Hepatocyte (in vitro differentiated cells): ENCODE results near the gene CYP1B1. TPM values are rescaled to one million over a fixed set of nuclear protein-coding genes. Genes with fewer than 3 reads are reported as not detected.

Experiments used
- DNase-seq: peaks from one replicate; pipeline ENCODE4 v3.0.0-alpha.2; 2016; ENCODE audit warnings: low spot score
- H2AFZ ChIP-seq: fragments of 200-600 bp; sonication (generic); 2 replicates; pipeline ENCODE4 v1.6.0; 2016; ENCODE audit warnings: antibody characterized with exemption, mild to moderate bottlenecking
- H3K27ac ChIP-seq: fragments of 200-600 bp; sonication (generic); 2 replicates; pipeline ENCODE4 v1.5.1; 2016; ENCODE audit warnings: mild to moderate bottlenecking
- H3K27me3 ChIP-seq: fragments of 200-600 bp; sonication (generic); 2 replicates; pipeline ENCODE4 v1.6.1; 2016
- H3K36me3 ChIP-seq: fragments of 200-600 bp; sonication (generic); replicated peaks from 2 replicates; pipeline ENCODE4 v1.5.1; 2016; ENCODE audit warnings: low read depth; ENCODE audit not compliant: insufficient read depth
- H3K4me1 ChIP-seq: fragments of 200-600 bp; sonication (generic); 2 replicates; pipeline ENCODE4 v1.5.1; 2016; ENCODE audit warnings: mild to moderate bottlenecking, moderate library complexity; ENCODE audit not compliant: insufficient read depth
- H3K4me2 ChIP-seq: fragments of 200-600 bp; sonication (generic); 2 replicates; pipeline ENCODE4 v1.6.0; 2016
- H3K4me3 ChIP-seq: fragments of 200-600 bp; sonication (generic); 2 replicates; pipeline ENCODE4 v1.5.1; 2016; ENCODE audit warnings: mild to moderate bottlenecking
- H3K79me2 ChIP-seq: fragments of 200-600 bp; sonication (generic); 2 replicates; pipeline ENCODE4 v1.6.0; 2017; ENCODE audit warnings: mild to moderate bottlenecking
- H3K9me2 ChIP-seq: fragments of 200-600 bp; sonication (generic); replicated peaks from 2 replicates; pipeline ENCODE4 v1.6.0; 2017; ENCODE audit warnings: mild to moderate bottlenecking; ENCODE audit not compliant: insufficient read depth
- H3K9me3 ChIP-seq: fragments of 200-600 bp; sonication (generic); 2 replicates; pipeline ENCODE4 v1.5.1; 2016; ENCODE audit warnings: low read depth, mild to moderate bottlenecking
- H4K20me1 ChIP-seq: fragments of 200-600 bp; sonication (generic); 2 replicates; pipeline ENCODE4 v1.6.0; 2016; ENCODE audit warnings: mild to moderate bottlenecking; ENCODE audit not compliant: insufficient read depth, poor library complexity, severe bottlenecking
- CTCF ChIP-seq: fragments of 200-600 bp; sonication (generic); IDR thresholded peaks from 2 replicates; pipeline ENCODE4 v1.5.1; 2016; ENCODE audit warnings: antibody characterized with exemption, mild to moderate bottlenecking; ENCODE audit not compliant: poor library complexity
- EZH2 ChIP-seq: fragments of 200-600 bp; sonication (generic); IDR thresholded peaks from 2 replicates; pipeline ENCODE4 v1.6.1; 2016; ENCODE audit warnings: antibody characterized with exemption, mild to moderate bottlenecking, borderline replicate concordance
- EZH2phosphoT487 ChIP-seq: fragments of 200-600 bp; sonication (generic); IDR thresholded peaks from one replicate; pipeline ENCODE4 v1.6.1; 2018; ENCODE audit warnings: antibody characterized with exemption, mild to moderate bottlenecking, low read depth, moderate library complexity; ENCODE audit not compliant: unreplicated experiment, severe bottlenecking
- WGBS: methylation state at CpG from one replicate; pipeline ENCODE4 v1.1.6; 2016; ENCODE audit warnings: low lambda C conversion rate; ENCODE audit errors: missing lambda C conversion rate; 5-methylcytosine and 5-hydroxymethylcytosine counted together
- polyA plus RNA-seq: library from polyadenylated mRNA; unstranded; fragments of >200 nt; fragmentation: Nextera tagmentation; extraction: Ambion mirVana; gene quantifications from 2 replicates; pipeline ENCODE4 v1.2.1, GENCODE V29; 2016
- total RNA-seq: library from RNA; depleted of rRNA; stranded (reverse); fragments of >200 nt; gene quantifications from 2 replicates; pipeline ENCODE4 v1.2.3, GENCODE V29; 2014

CYP1B1 gene
- total and polyA plus RNA-seq, 2 experiments from 2014 or later = 23.2 to 38.5 TPM

GRCh38 chr2:38030635-38031355 is 45.2 kb downstream of the CYP1B1 start:
- no peak overlapping the region for H2AFZ ChIP-seq
- no peaks in the 10 kb centered on the region for H3K9me3 ChIP-seq
- H3K36me3 ChIP-seq = no peaks in the 10 kb centered on the region
- H3K4me3 ChIP-seq = no peak overlapping the region
- no peak overlapping the region for H3K4me2 ChIP-seq
- TF ChIP-seq EZH2phosphoT487 = no peak
- TF ChIP-seq CTCF = no peak
- TF ChIP-seq EZH2 = no peak
- no peaks in the 10 kb centered on the region for H3K27me3 ChIP-seq
- WGBS = 92% methylated on average over 1 of the region's 1 CpG
- no peaks in the 10 kb centered on the region for H3K9me2 ChIP-seq
- H3K27ac ChIP-seq = no peak overlapping the region
- H3K4me1 ChIP-seq = no peaks in the 10 kb centered on the region
- DNase-seq = no peak
- no peaks in the 10 kb centered on the region for H4K20me1 ChIP-seq
- no peaks in the 10 kb centered on the region for H3K79me2 ChIP-seq

GRCh38 chr2:38029512-38029911 is 46.4 kb downstream of the CYP1B1 start:
- no peak for TF ChIP-seq EZH2phosphoT487
- TF ChIP-seq CTCF = no peak
- TF ChIP-seq EZH2 = no peak
- H3K79me2 ChIP-seq = no peaks in the 10 kb centered on the region
- H4K20me1 ChIP-seq = no peaks in the 10 kb centered on the region
- no peaks in the 10 kb centered on the region for H3K9me2 ChIP-seq
- H3K4me2 ChIP-seq = no peak overlapping the region
- H3K4me3 ChIP-seq = no peak overlapping the region
- WGBS = 91% methylated on average over 5 of the region's 5 CpGs
- DNase-seq = no peak
- H3K27ac ChIP-seq = no peak overlapping the region
- no peaks in the 10 kb centered on the region for H3K27me3 ChIP-seq
- H3K4me1 ChIP-seq = no peaks in the 10 kb centered on the region
- H3K36me3 ChIP-seq = no peaks in the 10 kb centered on the region
- no peak overlapping the region for H2AFZ ChIP-seq
- H3K9me3 ChIP-seq = no peaks in the 10 kb centered on the region

- WGBS = 91% methylated on average over 4 of the region's 4 CpGs
- Histone ChIP-seq H3K9me3 (no peaks in the 10 kb centered on the region), H3K9me2 (no peaks in the 10 kb centered on the region), H3K36me3 (no peaks in the 10 kb centered on the region), H3K4me1 (no peaks in the 10 kb centered on the region), H3K27ac (no peak overlapping the region), H3K27me3 (no peaks in the 10 kb centered on the region), H3K79me2 (no peaks in the 10 kb centered on the region), H3K4me2 (no peak overlapping the region), H4K20me1 (no peaks in the 10 kb centered on the region), H2AFZ (no peak overlapping the region), H3K4me3 (no peak overlapping the region)
- TF ChIP-seq EZH2 (no peak), EZH2phosphoT487 (no peak), CTCF (no peak)
- DNase-seq = no peak
These were observed 47.1 kb downstream of the CYP1B1 start for GRCh38 chr2:38028829-38029228.
